Duodenal mucosa (tissue), 2 donors: ENCODE measurements around the gene RHNO1.
"Not testable (repeated sequence)": the region's sequence is repeated elsewhere in the genome, so short reads cannot be mapped to it uniquely, and the experiment has no call there.

Source experiments
- H3K27ac ChIP-seq: one replicate; pipeline ENCODE4 v1.7.0; 2013; ENCODE audit warnings: low read depth, low read length
- H3K27me3 ChIP-seq, 2 donors: one replicate each; pipeline ENCODE4 v1.7.0; 2013; ENCODE audit warnings: low read length in 2 of 2, control low read depth in 1 of 2; ENCODE audit not compliant: insufficient read depth in 2 of 2, control insufficient read depth in 1 of 2
- H3K36me3 ChIP-seq, 2 donors: one replicate each; pipeline ENCODE4 v1.7.0; 2013; ENCODE audit warnings: low read length in 2 of 2, control low read depth in 1 of 2; ENCODE audit not compliant: insufficient read depth in 2 of 2, control insufficient read depth in 1 of 2
- H3K4me1 ChIP-seq, 2 donors: one replicate each; pipeline ENCODE4 v1.7.0; 2013; ENCODE audit warnings: low read length in 2 of 2, control low read depth in 1 of 2; ENCODE audit not compliant: insufficient read depth in 2 of 2, control insufficient read depth in 1 of 2
- H3K4me3 ChIP-seq, 2 donors: one replicate each; pipeline ENCODE4 v1.7.0; 2013; ENCODE audit warnings: low read length in 2 of 2, low read depth in 1 of 2
- H3K9ac ChIP-seq, 2 donors: one replicate each; pipeline ENCODE4 v1.7.0; 2013; ENCODE audit warnings: low read length in 2 of 2, low read depth in 1 of 2
- H3K9me3 ChIP-seq, 2 donors: one replicate each; pipeline ENCODE4 v1.7.0; 2013; ENCODE audit warnings: low read length in 2 of 2, control low read depth in 1 of 2; ENCODE audit not compliant: control insufficient read depth in 1 of 2

RHNO1 gene

DNA sequence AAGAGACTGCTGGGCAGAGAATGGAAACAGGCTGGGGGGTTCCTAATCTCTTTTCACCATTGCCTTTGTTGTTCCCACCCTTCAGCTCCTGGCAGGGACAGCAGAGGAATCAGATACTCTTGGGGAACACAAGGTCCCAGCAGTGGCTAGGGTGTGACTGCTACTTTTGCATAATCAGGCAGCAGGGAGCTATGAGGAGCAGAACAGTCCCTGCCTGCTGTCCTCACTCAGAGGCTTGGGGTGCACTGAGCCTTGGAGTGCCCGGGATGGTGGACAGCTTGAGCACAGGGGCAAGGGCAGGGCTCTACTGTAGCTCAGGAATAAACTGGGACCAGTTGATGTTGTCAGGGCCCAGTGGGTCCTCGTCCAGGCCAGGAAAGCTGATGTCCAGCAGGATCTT is 18.7 kb upstream of the RHNO1 start:
- Histone ChIP-seq H3K4me3 (no peak overlapping the region), H3K27me3 (no peaks in the 10 kb centered on the region), H3K36me3 (peaks cover 11 to 22% of the 10 kb centered on the region in 2 donors), H3K27ac (no peak overlapping the region), H3K4me1 (peaks cover 28 to 30% of the 10 kb centered on the region in 2 donors), H3K9me3 (no peaks in the 10 kb centered on the region), H3K9ac (no peak overlapping the region)

- Histone ChIP-seq H3K27ac (no peak overlapping the region), H3K36me3 (peaks cover 11 to 22% of the 10 kb centered on the region in 2 donors)
Observed at GRCh38 chr12:2858944-2859421, 18.0 kb upstream of the RHNO1 start.

GRCh38 chr12:2860170-2860569 is 16.9 kb upstream of the RHNO1 start:
- no peaks in the 10 kb centered on the region for H3K27me3 ChIP-seq
- peaks cover 20% of the 10 kb centered on the region in 2 donors for H3K4me1 ChIP-seq
- no peak overlapping the region for H3K4me3 ChIP-seq
- no peaks in the 10 kb centered on the region for H3K9me3 ChIP-seq
- H3K27ac ChIP-seq = no peak overlapping the region
- H3K9ac ChIP-seq = no peak overlapping the region
- H3K36me3 ChIP-seq = peaks cover 11 to 33% of the 10 kb centered on the region in 2 donors

More at GRCh38 chr12:2858944-2859421, 18.0 kb upstream of the RHNO1 start:
- Histone ChIP-seq H3K9ac (no peak overlapping the region), H3K4me3 (no peak overlapping the region), H3K27me3 (no peaks in the 10 kb centered on the region), H3K4me1 (peaks cover 28 to 30% of the 10 kb centered on the region in 2 donors), H3K9me3 (no peaks in the 10 kb centered on the region)

GRCh38 chr12:2862876-2863275 is 14.1 kb upstream of the RHNO1 start:
- H3K9me3 ChIP-seq = no peaks in the 10 kb centered on the region
- no peak overlapping the region for H3K4me3 ChIP-seq
- H3K9ac ChIP-seq = no peak overlapping the region
- H3K27me3 ChIP-seq = no peaks in the 10 kb centered on the region
- no peak overlapping the region for H3K27ac ChIP-seq
- peaks cover 0 to under 1% of the 10 kb centered on the region in 2 donors for H3K4me1 ChIP-seq
- H3K36me3 ChIP-seq = peaks cover 11 to 37% of the 10 kb centered on the region in 2 donors

- not testable (repeated sequence) for H3K9me3 ChIP-seq, H3K4me1 ChIP-seq, H3K27ac ChIP-seq, H3K27me3 ChIP-seq, H3K4me3 ChIP-seq, H3K9ac ChIP-seq
- H3K36me3 ChIP-seq = peaks cover 8 to 35% of the 10 kb centered on the region in 2 donors
Observed at GRCh38 chr12:2863402-2863801, 13.6 kb upstream of the RHNO1 start.

DNA sequence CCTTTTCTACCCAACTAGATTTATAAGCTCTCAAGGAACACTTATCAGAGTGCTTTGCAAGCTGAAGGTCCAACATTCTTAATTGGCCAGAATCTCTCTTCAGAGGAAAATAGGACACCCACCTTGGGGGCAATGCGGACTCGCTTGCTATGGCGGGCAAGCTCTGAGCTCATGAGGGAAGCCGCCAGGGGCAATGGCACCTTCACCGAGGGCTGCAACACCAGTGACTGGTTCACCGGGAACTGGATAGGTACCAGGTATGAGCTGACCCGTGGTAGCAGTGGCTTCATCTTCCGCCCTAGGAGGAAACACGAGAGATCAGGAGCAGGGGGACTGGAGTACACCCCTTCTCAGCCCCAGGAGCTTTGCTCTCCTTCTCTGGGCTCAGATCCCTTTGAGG is 12.8 kb upstream of the RHNO1 start:
- Histone ChIP-seq H3K9ac (no peak overlapping the region), H3K9me3 (no peaks in the 10 kb centered on the region), H3K36me3 (peaks cover 3 to 37% of the 10 kb centered on the region in 2 donors), H3K4me3 (no peak overlapping the region), H3K4me1 (no peaks in the 10 kb centered on the region), H3K27ac (no peak overlapping the region), H3K27me3 (no peaks in the 10 kb centered on the region)

DNA sequence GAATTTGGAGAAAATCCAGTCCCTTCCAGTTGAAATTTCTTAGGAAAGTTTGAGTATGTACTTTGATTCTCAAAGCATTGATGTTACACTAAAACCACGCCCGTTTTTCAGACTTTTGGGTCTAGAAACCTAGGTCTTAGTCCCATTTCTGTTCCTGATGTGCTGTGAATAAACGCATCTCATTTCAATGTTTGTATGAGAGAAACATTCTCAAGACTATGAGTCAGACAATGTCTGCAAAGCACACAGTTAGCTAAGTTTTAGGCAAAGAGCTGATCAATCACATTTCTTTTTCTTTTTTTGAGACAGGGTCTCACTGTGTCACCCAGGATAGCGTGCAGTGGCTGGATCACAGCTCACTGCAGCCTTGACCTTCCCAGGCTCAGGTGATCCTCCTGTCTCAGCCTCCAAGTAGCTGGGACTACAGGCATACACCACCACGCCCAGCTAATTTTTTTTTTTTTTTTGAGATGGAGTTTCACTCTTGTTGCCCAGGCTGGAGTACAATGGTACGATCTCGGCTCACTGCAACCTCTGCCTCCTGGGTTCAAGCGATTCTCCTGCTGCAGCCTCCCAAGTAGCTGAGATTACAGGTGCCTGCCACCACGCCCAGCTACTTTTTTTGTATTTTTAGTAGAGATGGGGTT is 7.9 kb upstream of the RHNO1 start:
- peaks cover 0 to 28% of the 10 kb centered on the region in 2 donors for H3K36me3 ChIP-seq
- not testable (repeated sequence) for H3K9me3 ChIP-seq, H3K4me3 ChIP-seq, H3K27me3 ChIP-seq, H3K27ac ChIP-seq, H3K4me1 ChIP-seq, H3K9ac ChIP-seq

DNA sequence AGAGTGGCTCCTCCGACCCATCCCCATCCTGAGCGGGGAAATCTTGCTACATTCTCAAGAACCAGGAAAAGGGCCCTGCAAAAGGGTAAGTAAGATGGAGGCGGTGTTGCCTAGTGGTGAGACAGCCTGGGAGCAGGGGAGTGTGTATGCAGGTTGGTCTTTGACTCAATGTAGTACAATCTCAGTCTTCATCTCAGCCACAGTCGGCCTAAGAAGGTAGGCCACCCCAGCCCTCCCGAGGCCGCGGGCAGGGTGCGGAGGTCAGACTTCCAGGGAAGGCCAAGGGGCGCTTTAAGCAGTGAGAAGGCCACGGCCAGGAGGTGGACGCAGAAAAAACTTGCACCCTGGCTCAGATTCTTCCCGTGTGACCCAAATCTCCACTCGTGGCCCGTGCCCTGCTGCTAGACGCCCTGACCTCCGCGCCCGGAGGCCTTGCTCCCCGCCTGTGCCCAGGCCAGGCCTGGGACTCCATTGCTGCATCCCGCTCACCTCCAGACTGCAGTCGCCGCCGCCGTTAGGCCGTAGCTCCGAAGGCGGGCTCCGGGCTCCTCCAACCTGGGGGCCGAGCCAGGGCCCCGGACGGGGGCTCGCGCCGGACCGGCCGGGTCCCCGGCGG is 484 bp upstream of the RHNO1 start:
- Histone ChIP-seq H3K4me1 (peaks cover 13 to 22% of the 10 kb centered on the region in 2 donors), H3K4me3 (peak overlapping the region; percentile 87 to 99), H3K27ac (no peak overlapping the region), H3K9me3 (no peaks in the 10 kb centered on the region), H3K27me3 (no peaks in the 10 kb centered on the region), H3K36me3 (peaks cover 0 to 3% of the 10 kb centered on the region in 2 donors), H3K9ac (peak overlapping the region; percentile 66 to 75)

DNA sequence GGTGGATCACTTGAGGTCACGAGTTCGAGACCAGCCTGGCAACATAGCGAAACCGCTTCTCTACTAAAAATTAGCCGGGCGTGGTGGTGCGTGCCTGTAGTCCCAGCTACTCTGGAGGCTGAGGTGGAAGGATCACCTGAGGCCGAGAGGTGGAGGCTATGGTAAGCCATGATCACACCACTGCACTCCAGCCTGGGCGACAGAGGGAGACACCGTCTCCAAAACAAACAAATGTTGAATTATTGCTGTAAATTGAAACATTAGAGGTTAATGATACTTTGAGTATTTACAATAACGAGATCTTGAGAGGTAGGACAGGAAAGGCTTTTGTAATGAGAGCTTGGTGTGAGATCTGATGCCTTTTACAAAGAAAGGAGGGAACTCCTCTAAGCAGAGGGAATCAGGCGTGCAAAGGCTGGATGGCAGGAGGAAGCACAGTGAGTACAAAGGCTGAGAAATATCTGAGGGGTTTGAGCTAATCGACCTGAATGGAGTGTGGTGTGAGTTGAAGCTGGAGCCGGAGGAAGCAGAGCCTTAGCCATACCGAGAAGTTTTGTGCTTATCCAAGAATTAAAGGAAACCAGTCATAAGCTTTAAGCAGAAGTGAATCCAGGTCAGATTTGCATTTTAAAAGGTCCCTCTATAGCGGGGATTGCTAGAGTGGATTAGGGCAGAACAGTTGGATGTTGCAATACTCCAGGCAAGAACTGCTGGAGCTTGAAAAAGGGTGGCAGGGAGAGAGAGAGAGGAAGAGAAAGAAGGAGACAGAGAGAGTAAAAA is 1.1 kb downstream of the RHNO1 start:
- no peaks in the 10 kb centered on the region for H3K36me3 ChIP-seq
- H3K27me3 ChIP-seq = no peaks in the 10 kb centered on the region
- H3K9me3 ChIP-seq = no peaks in the 10 kb centered on the region
- H3K27ac ChIP-seq = no peak overlapping the region
- H3K4me3 ChIP-seq = peak overlapping the region; percentile 87 to 99
- H3K4me1 ChIP-seq = peaks cover 13 to 22% of the 10 kb centered on the region in 2 donors
- H3K9ac ChIP-seq = peak overlapping the region; percentile 92 to 96

- Histone ChIP-seq H3K4me1 (peaks cover 15 to 26% of the 10 kb centered on the region in 2 donors), H3K36me3 (no peaks in the 10 kb centered on the region), H3K27ac (no peak overlapping the region), H3K9me3 (no peaks in the 10 kb centered on the region), H3K9ac (no peak overlapping the region), H3K27me3 (no peaks in the 10 kb centered on the region), H3K4me3 (no peak overlapping the region)
Observed at GRCh38 chr12:2879853-2880252, 2.8 kb downstream of the RHNO1 start.
